Measurements from ENCODE around the gene PIP5K1C.

Gene PIP5K1C

GRCh38 chr19:3612330-3612729 is 87.9 kb downstream of the PIP5K1C start:
- no peak for DNase-seq (ENCODE audit: low read depth in 4 of 4, low spot score in 1 of 4)

GRCh38 chr19:3611841-3612240 is 88.4 kb downstream of the PIP5K1C start:
- no peak for DNase-seq (ENCODE audit: low read depth in 4 of 4, low spot score in 1 of 4)

GRCh38 chr19:3610745-3611717 is 89.2 kb downstream of the PIP5K1C start:
- DNase-seq (ENCODE audit: low read depth in 4 of 4, low spot score in 1 of 4), result no peak

GRCh38 chr19:3609779-3610719 is 90.2 kb downstream of the PIP5K1C start:
- DNase-seq (ENCODE audit: low read depth in 4 of 4, low spot score in 1 of 4), result no peak

GRCh38 chr19:3608750-3609322 is 91.4 kb downstream of the PIP5K1C start:
- DNase-seq (ENCODE audit: low read depth in 4 of 4, low spot score in 1 of 4), result no peak

- no peak for DNase-seq (ENCODE audit: low read depth in 4 of 4, low spot score in 1 of 4)
These were observed 92.1 kb downstream of the PIP5K1C start for GRCh38 chr19:3608079-3608641.

GRCh38 chr19:3607303-3608078 is 92.8 kb downstream of the PIP5K1C start:
- no peak for DNase-seq (ENCODE audit: low read depth in 4 of 4, low spot score in 1 of 4)

GRCh38 chr19:3606690-3607289 is 93.5 kb downstream of the PIP5K1C start, which contains the start of gene TBXA2R:
TBXA2R (minus strand) TSS chr19:3606875; CDS start chr19:3600634, 6,241 bp downstream.
- DNase-seq (ENCODE audit: low read depth in 4 of 4, low spot score in 1 of 4), result peak in 3 of 4 experiments; percentile 25 to 52 (median 41)

- no peak for DNase-seq (ENCODE audit: low read depth in 4 of 4, low spot score in 1 of 4)
These were observed 94.0 kb downstream of the PIP5K1C start for GRCh38 chr19:3606174-3606689.

GRCh38 chr19:3605770-3606169 is 94.5 kb downstream of the PIP5K1C start:
- DNase-seq (ENCODE audit: low read depth in 4 of 4, low spot score in 1 of 4), result no peak

GRCh38 chr19:3605361-3605760 is 94.9 kb downstream of the PIP5K1C start:
- DNase-seq (ENCODE audit: low read depth in 4 of 4, low spot score in 1 of 4), result no peak

- DNase-seq (ENCODE audit: low read depth in 4 of 4, low spot score in 1 of 4), result no peak
These were observed 95.3 kb downstream of the PIP5K1C start for GRCh38 chr19:3604987-3605343.

- no peak for DNase-seq (ENCODE audit: low read depth in 4 of 4, low spot score in 1 of 4)
These were observed 95.9 kb downstream of the PIP5K1C start for GRCh38 chr19:3604227-3604986.

- no peak for DNase-seq (ENCODE audit: low read depth in 4 of 4, low spot score in 1 of 4)
These were observed 97.0 kb downstream of the PIP5K1C start for GRCh38 chr19:3603121-3603811.

- no peak for DNase-seq (ENCODE audit: low read depth in 4 of 4, low spot score in 1 of 4)
These were observed 99.2 kb downstream of the PIP5K1C start for GRCh38 chr19:3601021-3601420.

GRCh38 chr19:3599776-3600187 is 100.5 kb downstream of the PIP5K1C start:
- no peak for DNase-seq (ENCODE audit: low read depth in 4 of 4, low spot score in 1 of 4)

- no peak for DNase-seq (ENCODE audit: low read depth in 4 of 4, low spot score in 1 of 4)
These were observed 104.7 kb downstream of the PIP5K1C start for GRCh38 chr19:3595521-3596061.

- DNase-seq (ENCODE audit: low read depth in 4 of 4, low spot score in 1 of 4), result no peak
These were observed 107.1 kb downstream of the PIP5K1C start for GRCh38 chr19:3593156-3593555.
